Erythroblast (primary cell): Measurements from ENCODE around the gene DOCK1.

Source experiments
- DNase-seq, 2 experiments: peaks; one replicate each; lab custom pipeline; 2025; lab: John Stamatoyannopoulos, UW
- GATA1 ChIP-seq: IDR thresholded peaks from 2 replicates; pipeline ENCODE4 v1.6.1; 2011; ENCODE audit warnings: low read depth, mild to moderate bottlenecking, control low read depth, low read length, moderate library complexity
- POLR2A ChIP-seq: IDR thresholded peaks from 2 replicates; pipeline ENCODE4 v1.6.1; 2011; ENCODE audit warnings: mild to moderate bottlenecking, low read length

Gene DOCK1

DNA sequence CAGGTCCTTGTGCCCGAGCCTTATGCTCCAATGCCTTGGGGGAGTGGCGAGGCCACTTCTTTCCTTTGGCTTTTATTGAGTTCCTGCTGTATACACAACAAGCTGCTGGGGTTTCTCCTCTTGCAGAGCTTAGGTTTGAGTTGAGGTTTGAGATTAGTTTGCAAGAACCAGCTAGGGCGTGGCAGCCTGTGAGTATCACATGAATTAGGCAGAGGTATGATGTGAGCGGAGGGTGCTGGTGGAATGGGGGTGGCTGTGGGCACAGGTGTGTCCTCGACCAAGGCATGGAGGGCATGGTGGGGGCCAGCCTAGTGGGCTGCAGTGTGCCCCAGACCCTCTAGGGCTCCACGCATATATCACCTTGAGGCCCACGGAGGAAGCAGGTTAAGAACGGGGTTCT is 123.3 kb downstream of the DOCK1 start:
- TF ChIP-seq GATA1 = no peak
- TF ChIP-seq POLR2A = no peak
- DNase-seq = no peak

- no peak for DNase-seq
- TF ChIP-seq GATA1 (no peak), POLR2A (no peak)
Measured at GRCh38 chr10:127029061-127029460, 123.8 kb downstream of the DOCK1 start.

DNA sequence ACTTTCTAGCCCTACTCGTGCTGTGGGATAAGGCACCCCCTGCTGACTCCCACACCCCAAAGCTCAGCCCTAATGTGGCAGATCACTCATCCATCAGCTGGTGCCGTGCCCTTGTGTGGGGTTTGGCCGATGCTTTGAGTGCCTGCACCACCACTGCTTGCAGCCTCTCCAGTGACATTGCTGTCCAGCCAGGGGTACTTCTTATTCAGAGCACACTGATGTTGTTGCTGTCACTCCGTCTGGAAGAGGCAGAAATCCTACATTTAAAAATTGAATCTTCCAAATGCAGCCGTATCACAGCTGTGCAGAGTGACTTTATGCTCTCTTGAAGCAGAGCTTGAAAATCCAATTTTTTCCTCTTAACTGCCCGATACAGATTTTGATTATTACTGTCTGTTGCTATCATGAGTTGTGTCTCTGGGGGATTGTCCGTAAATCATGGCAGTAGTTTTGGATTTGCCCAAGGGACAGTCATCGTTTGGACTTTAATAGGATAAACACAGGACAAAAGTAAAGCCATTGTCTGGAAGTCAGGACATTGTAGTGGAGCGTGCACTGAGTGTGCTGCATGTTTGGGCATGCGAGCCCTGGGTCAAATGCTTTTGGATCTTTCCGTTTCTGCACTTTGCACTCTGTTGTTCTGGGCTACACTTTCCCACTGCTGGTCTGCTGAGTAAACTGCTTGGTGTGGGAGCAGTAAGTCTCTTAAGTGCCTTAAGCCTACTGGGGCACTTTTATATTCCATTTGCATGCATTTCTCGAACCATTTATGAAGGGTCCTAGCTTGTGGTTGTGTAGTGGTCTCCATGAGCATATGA is 128.2 kb downstream of the DOCK1 start:
- TF ChIP-seq POLR2A (no peak), GATA1 (no peak)
- no peak for DNase-seq

- no peak for TF ChIP-seq GATA1
- TF ChIP-seq POLR2A = no peak
Measured at GRCh38 chr10:127034034-127034633, 128.9 kb downstream of the DOCK1 start.

DNA sequence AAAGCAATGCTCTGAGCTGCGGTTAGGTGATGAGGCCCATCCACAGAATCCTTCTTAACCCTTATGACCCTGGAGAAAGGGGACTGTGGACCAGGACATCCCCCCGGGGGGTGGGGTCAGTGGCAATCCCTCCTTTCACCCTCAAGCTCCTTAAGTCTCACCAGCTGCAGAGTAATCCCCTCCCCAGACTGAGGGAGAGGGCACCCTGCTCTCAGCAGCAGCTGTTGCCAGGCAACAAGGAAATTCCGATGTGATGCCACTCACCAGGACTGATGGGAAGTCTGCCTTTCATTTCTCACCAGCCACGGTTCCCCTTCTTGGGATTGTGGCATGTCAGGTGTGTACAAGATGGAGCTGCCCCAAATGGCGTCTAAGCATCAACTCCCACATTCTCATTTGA is 129.6 kb downstream of the DOCK1 start:
- no peak for DNase-seq
- TF ChIP-seq POLR2A = no peak
- TF ChIP-seq GATA1 = no peak

More at GRCh38 chr10:127034034-127034633, 128.9 kb downstream of the DOCK1 start:
- DNase-seq = peak in 1 of 2 experiments; percentile 7

DNA sequence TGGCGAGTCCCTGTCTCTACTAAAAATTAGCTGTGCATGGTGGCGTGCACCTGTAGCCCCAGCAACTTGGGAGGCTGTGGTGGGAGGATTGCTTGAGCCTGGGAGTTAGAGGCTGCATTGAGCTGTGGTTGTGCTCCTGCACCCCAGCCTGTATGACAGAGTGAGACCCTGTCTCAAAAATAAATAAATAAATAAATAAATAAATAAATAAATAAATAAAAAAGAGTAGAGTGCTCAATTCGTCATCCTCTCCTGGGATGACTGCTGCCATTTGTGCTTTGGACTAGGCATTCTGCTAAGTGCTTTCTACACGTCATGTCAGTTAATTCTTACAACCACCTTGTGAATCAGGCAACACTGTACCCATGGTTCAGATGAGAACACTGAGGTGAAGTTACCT is 130.6 kb downstream of the DOCK1 start:
- TF ChIP-seq POLR2A = no peak
- TF ChIP-seq GATA1 = no peak
- no peak for DNase-seq

- TF ChIP-seq POLR2A = no peak
- no peak for TF ChIP-seq GATA1
Measured at GRCh38 chr10:127036987-127037386, 131.8 kb downstream of the DOCK1 start.

DNA sequence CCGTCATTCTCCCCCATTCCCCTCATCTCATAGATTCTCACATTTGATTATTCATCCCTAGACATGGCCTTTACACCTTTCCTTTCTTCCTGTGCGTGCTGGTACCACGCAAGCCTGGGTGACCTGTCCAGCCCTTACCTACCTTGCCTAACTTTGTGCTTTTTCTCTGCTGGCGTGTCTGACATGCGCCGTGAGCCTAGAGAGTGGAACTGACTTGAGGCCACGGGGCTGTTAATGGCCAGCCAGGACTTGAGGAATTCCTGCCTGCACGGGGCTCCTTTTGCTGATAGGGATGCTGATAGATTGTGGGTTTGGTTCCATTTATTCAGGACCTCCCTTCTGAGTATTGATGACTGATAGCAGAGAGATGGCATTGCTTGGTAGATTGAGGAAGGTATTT is 134.2 kb downstream of the DOCK1 start:
- DNase-seq = no peak
- TF ChIP-seq POLR2A = no peak
- TF ChIP-seq GATA1 = no peak

More at GRCh38 chr10:127036987-127037386, 131.8 kb downstream of the DOCK1 start:
- no peak for DNase-seq

- no peak for DNase-seq
- TF ChIP-seq GATA1 (no peak), POLR2A (no peak)
Measured at GRCh38 chr10:127040756-127041155, 135.5 kb downstream of the DOCK1 start.

GRCh38 chr10:127041552-127041951 is 136.3 kb downstream of the DOCK1 start:
- DNase-seq = no peak
- TF ChIP-seq GATA1 (no peak), POLR2A (no peak)

DNA sequence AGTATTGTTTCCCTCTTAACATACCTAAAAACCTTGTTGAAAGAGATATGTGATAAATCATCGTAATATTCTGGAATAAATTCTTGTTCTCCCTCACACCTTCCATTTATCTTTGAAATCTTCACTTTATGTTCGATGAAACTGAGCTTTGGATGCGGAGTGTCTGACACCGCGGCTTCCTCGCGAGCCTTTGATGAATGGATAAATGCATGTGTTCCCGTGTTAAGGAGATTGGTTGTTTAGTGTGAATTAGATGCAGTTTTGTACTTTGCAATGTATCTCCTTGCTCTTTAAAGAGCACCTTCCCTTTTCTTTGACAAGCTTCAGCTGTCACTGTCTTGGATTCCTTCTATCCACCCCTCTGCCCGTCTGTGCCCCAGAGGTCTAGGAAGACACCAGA is 138.1 kb downstream of the DOCK1 start:
- DNase-seq = no peak
- TF ChIP-seq POLR2A (no peak), GATA1 (no peak)

- no peak for TF ChIP-seq GATA1
- TF ChIP-seq POLR2A = no peak
Measured at GRCh38 chr10:127044186-127044585, 139.0 kb downstream of the DOCK1 start.

DNA sequence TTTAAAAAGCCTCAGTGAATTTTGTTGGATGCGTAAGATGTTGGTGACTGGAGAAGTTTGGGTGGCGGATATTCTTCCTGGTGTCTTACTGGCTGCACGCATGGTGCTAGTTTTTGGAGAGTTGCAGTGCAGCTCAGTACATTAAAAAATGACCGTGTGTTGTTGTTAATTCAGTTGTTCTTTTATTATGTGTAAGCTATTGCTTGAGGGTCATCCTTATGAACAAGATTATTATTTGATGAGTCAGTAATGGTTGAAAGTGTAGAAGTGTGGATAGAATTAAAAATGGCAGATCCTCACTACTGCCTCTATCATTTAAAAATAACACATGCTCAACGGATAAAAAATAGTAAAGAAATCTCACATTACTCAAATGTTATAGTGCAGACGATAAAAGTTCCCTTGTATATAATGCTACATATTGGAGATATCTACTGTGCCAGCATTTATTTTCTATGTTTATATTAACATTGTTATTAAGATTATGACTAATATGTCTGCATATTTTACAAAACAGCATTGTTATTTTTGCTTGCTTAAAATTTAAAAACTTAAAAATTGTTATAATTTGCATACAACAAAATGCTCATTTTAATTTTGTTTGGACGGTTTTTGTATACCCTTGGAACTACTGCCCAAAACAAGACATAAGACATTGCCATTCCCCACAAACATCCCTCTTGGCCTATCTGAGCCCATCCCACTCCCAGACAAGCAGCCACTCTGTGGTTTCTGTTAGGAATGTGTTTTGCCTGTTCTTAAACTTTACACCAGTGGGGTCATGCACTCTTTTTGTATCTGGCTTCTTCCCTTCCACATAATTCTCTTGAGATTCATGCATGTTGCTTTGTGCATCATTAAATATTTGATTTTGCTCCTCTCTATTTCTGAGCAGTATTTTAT is 142.0 kb downstream of the DOCK1 start:
- no peak for TF ChIP-seq GATA1
- no peak for TF ChIP-seq POLR2A
- DNase-seq = no peak

More at GRCh38 chr10:127044186-127044585, 139.0 kb downstream of the DOCK1 start:
- no peak for DNase-seq
